Measurements from ENCODE around the gene PDILT.

Gene PDILT

GRCh38 chr16:20310421-20311395, 93.8 kb downstream of the PDILT start:
- FAIRE-seq: no peak

GRCh38 chr16:20309786-20310185, 94.8 kb downstream of the PDILT start:
- no peak for TF ChIP-seq CTCF (IDR thresholded peaks at IDR 0.05; ENCODE audit: insufficient read depth, missing control alignments)
- FAIRE-seq (no peak), DNase-seq (ENCODE audit: insufficient read length, low spot score) (no peak)

More at GRCh38 chr16:20310421-20311395, 93.8 kb downstream of the PDILT start:
- no peak for DNase-seq (ENCODE audit: insufficient read length, low spot score)
- TF ChIP-seq CTCF (IDR thresholded peaks at IDR 0.05; ENCODE audit: insufficient read depth, missing control alignments): no peak

Measured in D721Med (cell line).